Activated CD4-positive, alpha-beta memory T cell treated with anti-CD3 and anti-CD28 coated beads for 36 hours (primary cell): Measurements from ENCODE around the gene WDR91. TPM values are rescaled to one million over a fixed set of nuclear protein-coding genes. Genes with fewer than 3 reads are reported as not detected.
"Not testable (repeated sequence)": the region's sequence is repeated elsewhere in the genome, so short reads cannot be mapped to it uniquely, and the experiment has no call there.

Source experiments
- CTCF ChIA-PET: fragments of 350-600 bp; sonication (Branson Sonifier 250); formaldehyde crosslinking; loops from one replicate; lab custom pipeline; 2021; ENCODE audit warnings: antibody characterized with exemption, inconsistent platforms; lab: Charles Lee
- POLR2A ChIA-PET: fragments of 350-600 bp; sonication (Branson Sonifier 250); formaldehyde crosslinking; loops from one replicate; lab custom pipeline; 2021; ENCODE audit warnings: antibody characterized with exemption; lab: Charles Lee
- DNase-seq: peaks from one replicate; pipeline ENCODE4 v3.0.0-alpha.2; 2020
- H3K27ac Mint-ChIP-seq: one replicate; pipeline ENCODE4 v1.8.0; 2021; ENCODE audit warnings: mixed read lengths
- H3K27me3 Mint-ChIP-seq: one replicate; pipeline ENCODE4 v1.8.0; 2021; ENCODE audit warnings: mixed read lengths
- H3K36me3 Mint-ChIP-seq: one replicate; pipeline ENCODE4 v1.8.0; 2021; ENCODE audit warnings: mixed read lengths
- H3K4me1 Mint-ChIP-seq: one replicate; pipeline ENCODE4 v1.8.0; 2021; ENCODE audit warnings: low read depth, mixed read lengths
- H3K4me3 Mint-ChIP-seq: one replicate; pipeline ENCODE4 v1.8.0; 2021; ENCODE audit warnings: mild to moderate bottlenecking, mixed read lengths
- H3K9me3 Mint-ChIP-seq: one replicate; pipeline ENCODE4 v1.8.0; 2021; ENCODE audit warnings: mixed read lengths
- intact Hi-C: fragments of 100-400 bp; cut with micrococcal nuclease; formaldehyde crosslinking; loops from one replicate; pipeline ENCODE4 v1.15.1; 2023
- total RNA-seq, 2 experiments: library from RNA; stranded (reverse); gene quantifications; one replicate each; pipeline ENCODE4 v1.2.3, GENCODE V29; 2021

The WDR91 gene
- total RNA-seq, 2 experiments from 2014 or later: 10.3 to 11.0 TPM

DNA sequence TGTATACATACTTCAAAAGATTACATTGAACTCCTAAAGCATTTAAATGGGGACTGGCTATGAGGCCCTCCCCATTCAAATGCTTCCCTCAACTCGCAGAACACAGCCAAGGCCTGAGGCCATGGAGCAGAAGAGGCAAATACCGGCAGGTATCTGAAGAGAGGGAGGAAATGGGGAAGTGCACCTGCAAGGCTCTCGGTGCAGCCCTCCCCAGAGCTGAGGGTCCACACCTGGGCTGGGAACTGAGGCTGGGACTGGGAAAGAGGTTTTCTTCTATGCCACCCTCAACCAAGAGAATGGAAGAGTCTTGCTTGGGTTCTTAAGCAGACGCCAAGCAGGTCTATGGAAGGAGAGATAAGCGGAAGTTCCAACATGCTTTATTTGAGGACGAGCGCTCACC lies 27.8 kb downstream of the WDR91 start:
- no peak for DNase-seq
- peaks cover 54% of the 10 kb centered on the region for H3K9me3 Mint-ChIP-seq
- CTCF ChIA-PET: no interaction called here

DNA sequence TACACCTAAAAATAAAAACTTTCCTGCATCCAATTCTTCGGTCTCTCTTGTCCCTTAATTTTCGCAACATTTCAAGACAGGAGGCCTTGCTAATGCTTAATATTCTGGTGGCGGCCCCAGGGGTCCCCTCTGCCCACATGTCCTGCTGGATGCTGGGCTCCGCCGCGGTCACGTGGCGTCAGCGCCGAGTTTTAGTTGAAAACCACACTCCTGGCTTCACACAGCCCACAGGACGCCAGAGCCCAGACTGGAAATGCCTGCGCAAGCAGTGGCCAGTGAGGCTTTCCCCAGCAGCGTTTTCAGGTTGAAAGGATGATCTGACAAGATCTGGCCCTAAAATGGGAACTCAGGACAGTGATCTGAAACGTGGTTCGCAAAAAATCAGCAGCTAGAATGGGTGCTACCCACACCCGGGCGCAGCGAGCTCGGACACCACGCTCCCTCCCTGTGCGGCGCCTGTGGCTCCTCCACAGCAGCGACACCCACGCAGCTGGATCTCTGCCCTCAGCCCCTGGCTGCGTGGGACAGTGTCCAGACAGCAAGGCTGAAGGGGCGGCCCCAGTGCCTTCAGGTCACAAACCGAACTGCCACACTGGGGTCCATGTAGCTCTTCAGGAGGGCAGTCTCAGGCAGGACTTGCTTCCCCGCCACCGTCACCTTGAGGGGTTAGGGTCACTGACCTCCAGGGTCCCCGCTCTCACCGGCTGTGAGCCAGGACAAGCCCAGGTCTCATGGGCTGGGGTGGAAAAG lies 29.2 kb downstream of the WDR91 start:
- H3K36me3 Mint-ChIP-seq: peaks cover 72% of the 10 kb centered on the region
- H3K4me1 Mint-ChIP-seq: no peaks in the 10 kb centered on the region
- H3K27ac Mint-ChIP-seq: no peak overlapping the region
- POLR2A ChIA-PET: interaction anchor here (0.7 kb wide), 1 partner anchor 205 kb away, joined by 3 read pairs; no protein-coding TSS in a partner anchor
- intact Hi-C loops: no loop called here
- CTCF ChIA-PET: no interaction called here
- H3K4me3 Mint-ChIP-seq: no peak overlapping the region
- H3K27me3 Mint-ChIP-seq: no peaks in the 10 kb centered on the region
- peaks cover 55% of the 10 kb centered on the region for H3K9me3 Mint-ChIP-seq
- no peak for DNase-seq

More for the DNA sequence above, 27.8 kb downstream of the WDR91 start:
- Mint-ChIP-seq H3K4me1 (no peaks in the 10 kb centered on the region), H3K4me3 (no peak overlapping the region), H3K36me3 (peaks cover 81% of the 10 kb centered on the region), H3K27me3 (no peaks in the 10 kb centered on the region), H3K27ac (no peak overlapping the region)
- POLR2A ChIA-PET: no interaction called here
- intact Hi-C loops: no loop called here

DNA sequence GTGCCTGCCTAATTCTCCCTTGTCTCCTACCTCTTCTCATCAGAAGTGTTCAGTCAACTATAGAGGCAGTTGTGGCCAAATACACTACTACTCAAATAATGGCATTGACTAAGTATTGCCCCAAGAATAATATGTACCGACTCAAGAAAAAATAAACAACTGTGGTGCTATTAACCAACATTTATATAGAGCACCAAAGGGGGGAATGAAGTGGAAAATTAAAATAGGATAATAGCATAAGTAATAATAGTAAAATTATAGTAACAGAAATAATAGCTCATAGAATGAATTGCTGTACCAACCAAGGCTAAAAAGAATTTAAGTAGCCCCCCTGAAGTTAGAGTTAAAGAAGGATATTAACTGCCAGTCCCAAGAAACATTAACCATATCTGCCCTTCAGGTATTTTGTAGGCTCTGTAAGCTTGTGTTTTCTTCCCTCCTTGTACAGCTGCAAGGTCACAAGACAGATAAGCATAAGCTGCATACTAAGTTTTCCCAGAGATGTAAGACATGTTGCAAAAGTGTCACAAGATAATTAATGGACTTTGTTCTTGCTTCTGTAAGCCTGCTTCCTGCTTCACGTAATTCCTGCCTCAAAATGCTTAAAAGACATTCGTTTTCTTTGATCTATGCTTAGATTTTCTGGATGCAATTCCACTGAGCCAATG lies 29.9 kb downstream of the WDR91 start:
- no peak for DNase-seq
- ChIA-PET CTCF (no interaction called here), POLR2A (interaction anchor here (1.0 kb wide), 1 partner anchor 30 kb away, joined by 4 read pairs; the partner anchor contains the start of gene WDR91)
- Mint-ChIP-seq H3K4me1 (no peaks in the 10 kb centered on the region), H3K4me3 (no peak overlapping the region), H3K27me3 (no peaks in the 10 kb centered on the region), H3K36me3 (peaks cover 66% of the 10 kb centered on the region), H3K9me3 (peaks cover 55% of the 10 kb centered on the region), H3K27ac (no peak overlapping the region)
- intact Hi-C loops: no loop called here

DNA sequence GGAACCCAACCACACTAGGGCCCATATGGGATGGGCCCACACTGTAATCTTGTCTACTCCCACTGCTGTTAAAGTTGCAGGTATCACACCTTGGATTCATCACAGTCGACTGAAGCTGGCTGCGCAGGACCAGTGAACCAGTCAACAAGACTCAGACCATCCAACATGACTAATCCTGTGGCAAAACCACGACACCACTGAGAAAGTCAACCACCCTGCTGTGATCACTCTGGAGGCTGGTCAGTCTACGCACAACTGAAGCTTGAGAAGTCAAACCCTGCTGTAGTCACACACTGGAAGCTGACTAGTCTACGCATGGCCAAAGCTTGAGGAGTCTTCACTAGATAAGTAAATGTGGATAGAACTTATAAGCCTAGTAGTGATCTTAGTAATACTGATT lies 31.2 kb downstream of the WDR91 start:
- ChIA-PET CTCF (interaction anchor here (1.2 kb wide), 1 partner anchor 101 kb away, joined by 3 read pairs; no protein-coding TSS in a partner anchor), POLR2A (interaction anchor here (1.0 to 1.1 kb wide), 2 partner anchors 9 to 31 kb away, joined by 3 to 4 read pairs; partner anchors contain the start of genes CYREN and WDR91)
- no peaks in the 10 kb centered on the region for H3K27me3 Mint-ChIP-seq
- H3K4me3 Mint-ChIP-seq: no peak overlapping the region
- H3K4me1 Mint-ChIP-seq: no peaks in the 10 kb centered on the region
- intact Hi-C loops: no loop called here
- peaks cover 54% of the 10 kb centered on the region for H3K36me3 Mint-ChIP-seq
- no peak overlapping the region for H3K27ac Mint-ChIP-seq
- peak; percentile 25 for DNase-seq
- peaks cover 55% of the 10 kb centered on the region for H3K9me3 Mint-ChIP-seq

DNA sequence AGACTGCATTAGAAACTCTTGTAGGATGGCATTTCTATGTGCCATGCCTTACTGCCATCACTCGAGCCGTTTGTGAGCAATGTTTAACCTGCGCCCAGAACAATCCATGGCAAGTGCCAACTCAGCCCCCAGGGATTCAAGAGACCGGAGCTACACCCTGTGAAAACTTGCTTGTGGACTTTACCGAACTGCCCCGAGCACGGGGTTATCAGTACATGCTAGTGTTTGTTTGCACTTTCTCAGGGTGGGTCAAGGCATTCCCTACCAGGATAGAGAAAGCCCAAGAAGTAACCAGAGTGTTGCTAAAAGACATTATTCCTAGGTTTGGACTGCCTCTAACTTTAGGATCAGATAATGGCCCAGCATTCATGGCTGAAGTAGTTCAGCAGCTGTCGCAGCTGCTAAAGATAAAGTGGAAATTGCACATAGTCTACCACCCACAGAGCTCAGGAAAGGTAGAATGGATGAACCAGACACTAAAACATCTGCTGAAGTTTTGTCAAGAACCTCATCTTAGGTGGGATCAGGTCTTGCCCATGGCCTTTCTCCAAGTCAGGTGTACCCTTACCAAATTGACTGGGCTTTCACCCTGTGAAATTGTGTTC lies 31.9 kb downstream of the WDR91 start:
- Mint-ChIP-seq H3K4me1 (no peaks in the 10 kb centered on the region), H3K27ac (no peak overlapping the region), H3K27me3 (no peaks in the 10 kb centered on the region), H3K4me3 (no peak overlapping the region), H3K36me3 (peaks cover 49% of the 10 kb centered on the region), H3K9me3 (peaks cover 55% of the 10 kb centered on the region)
- DNase-seq: no peak
- ChIA-PET POLR2A (interaction anchor here (1.1 kb wide), 1 partner anchor 9 kb away, joined by 3 read pairs; the partner anchor contains the start of gene CYREN), CTCF (interaction anchor here (1.1 to 1.3 kb wide), 3 partner anchors 8 to 193 kb away, joined by 3 read pairs; partner anchors contain the start of gene AGBL3)
- intact Hi-C loops: no loop called here

DNA sequence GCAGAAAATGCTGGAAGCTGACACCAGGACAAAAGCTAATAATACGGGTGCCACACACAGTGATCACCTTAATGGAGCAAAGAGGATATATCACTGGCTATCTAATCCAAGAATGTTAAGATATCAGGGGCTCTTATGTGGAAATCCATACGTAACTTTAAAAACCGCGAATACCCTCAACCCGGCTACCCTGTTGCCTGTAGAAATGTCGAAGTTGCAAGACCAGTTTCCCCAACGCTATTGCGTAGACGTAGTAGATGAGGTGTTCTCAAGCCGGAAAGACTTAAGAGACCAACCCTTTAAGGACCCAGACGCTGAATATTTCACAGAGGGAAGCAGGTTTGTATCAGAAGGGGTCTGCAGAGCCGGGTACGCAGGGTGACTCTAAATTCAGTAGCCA lies 33.0 kb downstream of the WDR91 start:
- peaks cover 46% of the 10 kb centered on the region for H3K9me3 Mint-ChIP-seq
- intact Hi-C loops: no loop called here
- H3K4me1 Mint-ChIP-seq: no peaks in the 10 kb centered on the region
- no peaks in the 10 kb centered on the region for H3K27me3 Mint-ChIP-seq
- H3K27ac Mint-ChIP-seq: no peak overlapping the region
- no peak for DNase-seq
- H3K36me3 Mint-ChIP-seq: peaks cover 38% of the 10 kb centered on the region
- ChIA-PET CTCF (interaction anchor here (1.3 kb wide), 1 partner anchor 192 kb away, joined by 3 read pairs; the partner anchor contains the start of gene AGBL3), POLR2A (no interaction called here)
- no peak overlapping the region for H3K4me3 Mint-ChIP-seq

DNA sequence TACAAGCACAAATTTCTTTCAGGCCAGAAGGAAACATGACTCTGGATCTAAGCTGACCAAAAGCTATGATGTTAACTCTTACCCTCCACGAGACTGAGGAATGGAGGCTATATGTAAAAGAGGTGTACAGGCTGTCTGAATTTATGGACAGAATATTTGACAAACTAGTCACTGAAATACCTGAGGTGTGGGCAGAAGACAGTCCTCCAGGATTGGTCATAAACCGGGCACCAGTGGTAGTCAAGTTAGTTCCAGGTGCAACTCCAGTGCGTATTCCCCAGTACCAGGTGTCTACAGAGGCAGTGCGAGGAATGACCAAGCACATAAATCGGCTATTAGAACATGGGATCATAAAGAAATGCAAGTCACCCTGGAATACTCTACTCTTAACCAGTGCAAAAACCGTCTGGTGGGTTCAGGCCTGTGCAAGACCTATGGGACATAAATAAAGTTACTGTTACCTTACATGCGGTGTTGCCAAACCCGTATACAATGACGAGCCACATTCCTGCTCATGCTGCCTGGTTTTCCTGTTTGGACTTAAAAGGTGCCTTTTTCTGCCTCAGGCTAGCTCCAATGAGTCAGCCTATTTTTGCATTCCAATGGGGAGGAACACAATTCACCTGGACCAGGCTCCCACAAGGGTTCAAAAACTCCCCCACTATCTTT lies 34.2 kb downstream of the WDR91 start:
- Mint-ChIP-seq H3K9me3 (peaks cover 35% of the 10 kb centered on the region), H3K4me1 (peaks cover 4% of the 10 kb centered on the region), H3K27ac (no peak overlapping the region), H3K4me3 (no peak overlapping the region), H3K36me3 (peaks cover 28% of the 10 kb centered on the region), H3K27me3 (no peaks in the 10 kb centered on the region)
- ChIA-PET CTCF (no interaction called here), POLR2A (no interaction called here)
- intact Hi-C loops: no loop called here
- DNase-seq: no peak

DNA sequence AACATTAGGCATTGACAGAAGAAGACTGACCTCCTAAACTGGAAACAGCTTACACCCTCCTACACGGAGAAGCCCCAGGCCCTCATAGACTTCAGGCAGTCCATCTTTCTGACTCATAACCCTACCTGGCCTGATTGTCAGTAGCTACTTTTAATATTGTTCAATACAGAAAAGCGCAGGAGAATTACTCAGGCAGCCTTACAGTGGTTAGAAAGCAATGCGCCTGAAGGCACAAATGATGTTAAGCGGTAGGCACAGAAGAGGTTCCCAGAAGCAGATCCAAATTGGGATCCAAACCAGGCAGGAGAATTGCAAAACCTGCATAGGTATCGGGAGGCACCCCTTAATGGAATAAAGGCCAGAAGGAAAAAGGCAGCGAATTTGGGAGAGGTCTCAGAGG lies 35.4 kb downstream of the WDR91 start:
- Mint-ChIP-seq H3K4me1 (peaks cover 13% of the 10 kb centered on the region), H3K4me3 (no peak overlapping the region), H3K27me3 (no peaks in the 10 kb centered on the region), H3K27ac (no peak overlapping the region), H3K36me3 (peaks cover 18% of the 10 kb centered on the region), H3K9me3 (peaks cover 23% of the 10 kb centered on the region)
- ChIA-PET CTCF (no interaction called here), POLR2A (interaction anchor here (0.6 kb wide), 1 partner anchor 34 kb away, joined by 3 read pairs; no protein-coding TSS in a partner anchor)
- intact Hi-C loops: no loop called here
- DNase-seq: no peak

DNA sequence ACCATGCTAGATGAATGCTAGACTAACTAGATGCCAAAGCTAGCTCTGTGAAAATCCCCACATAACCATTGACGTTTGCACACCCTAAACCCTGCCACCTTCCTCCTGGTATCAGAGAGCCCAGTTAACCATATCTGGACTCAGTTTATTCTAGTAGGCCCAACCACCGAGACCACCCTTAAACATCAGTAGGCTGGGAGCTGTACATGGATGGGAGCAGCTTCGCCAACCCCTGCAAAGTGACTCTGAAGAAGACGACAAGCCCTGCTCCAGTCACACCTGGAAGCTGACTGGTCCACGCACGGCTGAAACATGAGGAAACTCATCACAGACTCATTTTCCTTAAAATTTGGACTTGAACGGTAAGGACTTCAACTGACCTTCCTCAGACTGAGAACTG lies 36.4 kb downstream of the WDR91 start:
- no peak for DNase-seq
- peaks cover 8% of the 10 kb centered on the region for H3K36me3 Mint-ChIP-seq
- H3K4me3 Mint-ChIP-seq: no peak overlapping the region
- no peaks in the 10 kb centered on the region for H3K27me3 Mint-ChIP-seq
- H3K27ac Mint-ChIP-seq: no peak overlapping the region
- peaks cover 16% of the 10 kb centered on the region for H3K4me1 Mint-ChIP-seq
- peaks cover 13% of the 10 kb centered on the region for H3K9me3 Mint-ChIP-seq
- ChIA-PET POLR2A (no interaction called here), CTCF (no interaction called here)
- intact Hi-C loops: loop anchor here (5.0 kb wide), 2 partner anchors 337 to 423 kb away; partner anchors contain the start of gene CNOT4

DNA sequence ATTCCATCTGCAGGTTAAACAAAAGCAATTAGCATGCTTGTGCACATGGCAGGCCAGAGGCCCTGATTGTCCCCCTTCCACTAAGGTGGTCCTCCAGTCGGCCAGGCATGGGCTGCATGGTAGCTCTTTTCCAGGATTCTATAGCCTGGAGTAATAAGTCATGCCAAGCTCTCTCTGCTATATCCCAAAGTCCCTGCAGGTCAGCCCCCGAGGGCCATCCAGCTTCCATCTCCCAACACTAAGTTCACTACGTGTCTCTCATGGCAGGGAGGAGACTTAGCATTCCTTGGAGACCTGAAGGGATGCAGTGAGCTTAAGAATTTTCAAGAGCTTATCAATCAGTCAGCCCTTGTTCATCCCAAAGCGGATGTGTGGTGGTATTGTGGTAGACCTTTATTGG lies 37.4 kb downstream of the WDR91 start:
- DNase-seq, H3K27ac Mint-ChIP-seq, H3K4me3 Mint-ChIP-seq, POLR2A ChIA-PET, H3K9me3 Mint-ChIP-seq, H3K27me3 Mint-ChIP-seq: not testable (repeated sequence)
- peaks cover 12% of the 10 kb centered on the region for H3K36me3 Mint-ChIP-seq
- intact Hi-C loops: loop anchor here (5.0 kb wide), 2 partner anchors 338 to 422 kb away; partner anchors contain the start of gene CNOT4
- H3K4me1 Mint-ChIP-seq: peaks cover 25% of the 10 kb centered on the region
- CTCF ChIA-PET: interaction anchor here (0.6 to 0.7 kb wide), 2 partner anchors 42 to 62 kb away, joined by 3 to 4 read pairs; no protein-coding TSS in a partner anchor

DNA sequence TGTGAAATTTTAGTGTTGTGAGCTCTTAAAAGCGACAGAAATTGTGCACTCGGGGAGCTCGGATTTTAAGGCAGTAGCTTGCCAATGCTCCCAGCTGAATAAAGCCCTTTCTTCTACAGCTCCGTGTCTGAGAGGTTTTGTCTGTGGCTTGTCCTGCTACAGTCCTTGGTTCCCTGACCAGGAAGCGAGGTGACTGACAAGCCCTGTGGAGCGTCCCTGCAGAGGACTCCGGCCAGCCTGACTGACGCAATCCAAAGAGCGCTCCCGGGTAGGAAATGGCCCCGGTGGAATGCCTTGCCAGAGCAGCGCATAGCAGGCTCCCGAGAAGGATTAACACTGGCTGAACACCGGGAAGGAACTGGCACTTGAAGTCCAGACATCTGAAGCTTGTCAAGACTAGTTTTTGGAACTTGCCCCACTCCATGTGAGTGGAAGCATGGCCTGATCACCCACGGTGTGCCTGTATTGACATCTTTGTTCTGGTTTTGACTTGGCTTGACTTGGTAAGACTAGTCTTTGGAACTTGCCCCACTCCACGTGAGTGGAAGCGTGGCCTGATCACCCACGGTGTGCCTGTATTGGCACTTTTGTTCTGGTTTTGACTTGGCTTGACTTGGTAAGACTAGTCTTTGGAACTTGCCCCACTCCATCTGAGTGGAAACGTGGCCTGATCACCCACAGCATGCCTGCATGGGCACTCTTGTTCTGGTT lies 39.6 kb downstream of the WDR91 start:
- not testable (repeated sequence) for H3K9me3 Mint-ChIP-seq, H3K27me3 Mint-ChIP-seq
- Mint-ChIP-seq H3K27ac (peak overlapping the region; percentile 79), H3K36me3 (peaks cover 29% of the 10 kb centered on the region), H3K4me3 (peak overlapping the region; percentile 52), H3K4me1 (peaks cover 45% of the 10 kb centered on the region)
- CTCF ChIA-PET: interaction anchor here (0.8 to 4.6 kb wide), 4 partner anchors 8 to 185 kb away, joined by 3 to 65 read pairs (median 22); partner anchors contain the start of genes AGBL3 and TMEM140
- intact Hi-C loops: loop anchor here (5.0 kb wide), 2 partner anchors 341 to 419 kb away; partner anchors contain the start of gene CNOT4
- POLR2A ChIA-PET: interaction anchor here (1.0 to 3.7 kb wide), 4 partner anchors 24 to 525 kb away, joined by 3 to 32 read pairs (median 8); partner anchors contain the start of genes AGBL3, BPGM, TMEM140 and WDR91
- DNase-seq: peak; percentile 52
